Adrenal gland (tissue), 5 donors: ENCODE data around the gene ORMDL3.

ENCODE experiments used
- CTCF ChIP-seq, 6 experiments: fragments of 450-650 bp in 4 of 6; fragments of 200-600 bp in 2 of 6; sonication (generic) in 1 of 6; IDR thresholded peaks; 1 replicate in 5 of 6; 2 replicates in 1 of 6; pipeline versions ENCODE4 v1.5.1 to v1.8.0; 2016 to 2021; ENCODE audit warnings: antibody characterized with exemption in 6 of 6, mild to moderate bottlenecking in 2 of 6, moderate library complexity in 1 of 6
- POLR2A ChIP-seq, 2 donors: fragments of 450-650 bp; IDR thresholded peaks; one replicate each; pipeline ENCODE4 v1.6.1; 2017; ENCODE audit warnings: antibody characterized with exemption in 2 of 2, mild to moderate bottlenecking in 2 of 2, moderate library complexity in 1 of 2
- donor health status: DM: no; HTN: no; CAD: no.

GRCh38 chr17:39927929-39928857 is 792 bp upstream of the ORMDL3 start:
- TF ChIP-seq POLR2A (IDR thresholded peaks at IDR 0.05) (no peak), CTCF (IDR thresholded peaks at IDR 0.05) (no peak)
